Pancreas (tissue), 10 donors: Measurements from ENCODE around the gene CTSE. TPM values are rescaled to one million over a fixed set of nuclear protein-coding genes. Genes with fewer than 3 reads are reported as not detected.

Experiments used
- ATAC-seq, 4 donors: fragments of 200-7000 bp; cut with Tn5 transposase; one replicate each; pipeline versions ENCODE4 v1.8.0 to v1.9.1; 2020; ENCODE audit warnings: mild to moderate bottlenecking in 4 of 4, moderate library complexity in 4 of 4
- DNase-seq, 6 donors: peaks; one replicate each; pipeline ENCODE4 v3.0.0-alpha.2; 2020
- FAIRE-seq: peaks from 2 replicates; lab custom pipeline; 2012; peaks lifted over from hg19 to GRCh38; lab: Jason Lieb, UNC
- H3K27ac ChIP-seq, 4 donors: fragments of 200-600 bp; sonication (generic); 1 replicate in 3 of 4; 2 replicates in 1 of 4; pipeline versions ENCODE4 v1.5.0 to v1.8.0; 2020
- H3K27me3 ChIP-seq, 4 donors: fragments of 200-600 bp; one replicate each; pipeline ENCODE4 v1.8.0; 2021
- H3K36me3 ChIP-seq, 3 donors: fragments of 200-600 bp; sonication (generic) in 1 of 3; one replicate each; pipeline versions ENCODE4 v1.5.0 to v1.8.0; 2020 to 2021
- H3K4me1 ChIP-seq, 3 donors: fragments of 200-600 bp; one replicate each; pipeline ENCODE4 v1.8.0; 2021
- H3K4me3 ChIP-seq, 4 donors: fragments of 200-600 bp; sonication (generic) in 2 of 4; one replicate each; pipeline versions ENCODE4 v1.5.0 to v1.8.0; 2020 to 2021
- H3K9me3 ChIP-seq, 4 donors: fragments of 200-600 bp; one replicate each; pipeline ENCODE4 v1.8.0; 2021
- CTCF ChIP-seq, 4 donors: fragments of 200-600 bp; sonication (generic) in 3 of 4; IDR thresholded peaks; one replicate each; pipeline versions ENCODE4 v1.5.0 to v1.8.0; 2021; ENCODE audit warnings: antibody characterized with exemption in 4 of 4
- WGBS, 2 donors: extraction: QIAGEN DNeasy Blood & Tissue Kit; methylation state at CpG; one replicate each; pipeline ENCODE4 v1.1.7; 2013; 5-methylcytosine and 5-hydroxymethylcytosine counted together
- intact Hi-C, 3 donors: fragments of 100-400 bp; cut with DNase I; formaldehyde crosslinking; loops; one replicate each; pipeline versions ENCODE4 v1.11.1 to v1.14.2; 2022
- polyA plus RNA-seq, 2 donors: library from polyadenylated mRNA; stranded (reverse); fragments of 200-250 nt; gene quantifications; one replicate each; pipeline ENCODE4 v1.2.3, GENCODE V29; 2013
- total RNA-seq, 6 donors: library from RNA; stranded (reverse); fragmentation: NEBNext Ultra II Directional in 4 of 6; extraction: Animal tissue kit (Norgen Biotek cat#: 25700) in 4 of 6; gene quantifications; one replicate each; pipeline versions ENCODE4 v1.2.1 to v1.2.4, GENCODE V29; 2021 to 2023
- donor health status: healthy with polysubstance abuse.
- donor health status: DM: no; HTN: no; CAD: no; lungs with moderate emphysema.
- donor health status: DM: no; HTN: no; CAD: no.
- donor health status: control.
- donor health status: control.
- donor health status: Bipolar disorder and iron deficiency.
- donor health status: DM: yes; HTN: yes; CAD: no.
- donor health status: DM: no; HTN: no; CAD: no.
- donor health status: DM: no; HTN: no; CAD: no.
- donor health status: DM: yes; HTN: yes; CAD: no.

Gene CTSE
- total and polyA plus RNA-seq, 8 donors = 0.51 to 42.4 (median 2.6) TPM

- no peaks in the 10 kb centered on the region for H3K36me3 ChIP-seq
- intact Hi-C loops = no loop called here
- H3K4me3 ChIP-seq = no peak overlapping the region
- no peak overlapping the region for H3K27ac ChIP-seq
- ATAC-seq = no peak
- peaks cover 0 to 10% (median 0%) of the 10 kb centered on the region in 3 donors for H3K4me1 ChIP-seq
- TF ChIP-seq CTCF (IDR thresholded peaks at IDR 0.05) = no peak
- H3K27me3 ChIP-seq = no peaks in the 10 kb centered on the region
- no peak for FAIRE-seq
- no peak for DNase-seq
- WGBS, 2 donors = 86 to 100% methylated on average over 1 of the region's 1 CpG
- H3K9me3 ChIP-seq = no peaks in the 10 kb centered on the region
Measured at GRCh38 chr1:205981257-205981656, 42.4 kb downstream of the CTSE start.

- peak in 1 of 6 donors; percentile 27 for DNase-seq
- no peak for FAIRE-seq
- H3K4me3 ChIP-seq = no peak overlapping the region
- no peaks in the 10 kb centered on the region for H3K36me3 ChIP-seq
- no peaks in the 10 kb centered on the region for H3K9me3 ChIP-seq
- 76 to 85% methylated on average over 3 of the region's 3 CpGs for WGBS, 2 donors
- no peaks in the 10 kb centered on the region for H3K27me3 ChIP-seq
- no peak for ATAC-seq
- H3K27ac ChIP-seq = no peak overlapping the region
- peaks cover 0 to 10% (median 0%) of the 10 kb centered on the region in 3 donors for H3K4me1 ChIP-seq
- no peak for TF ChIP-seq CTCF (IDR thresholded peaks at IDR 0.05)
- intact Hi-C loops = no loop called here
Measured at GRCh38 chr1:205980237-205980870, 43.3 kb downstream of the CTSE start.

GRCh38 chr1:205979301-205979700 is 44.4 kb downstream of the CTSE start:
- WGBS, 2 donors = 76 to 87% methylated on average over 6 of the region's 6 CpGs
- intact Hi-C loops = loop anchor here (5.0 to 10.0 kb wide), 4 partner anchors 54 to 187 kb away; no protein-coding TSS in a partner anchor
- FAIRE-seq (no peak), ATAC-seq (no peak), DNase-seq (no peak)
- Histone ChIP-seq H3K36me3 (no peaks in the 10 kb centered on the region), H3K27ac (no peak overlapping the region), H3K4me1 (peaks cover 0 to 4% (median 0%) of the 10 kb centered on the region in 3 donors), H3K9me3 (no peaks in the 10 kb centered on the region), H3K27me3 (no peaks in the 10 kb centered on the region), H3K4me3 (no peak overlapping the region)
- TF ChIP-seq CTCF (IDR thresholded peaks at IDR 0.05) = no peak

GRCh38 chr1:205978676-205979075 is 45.0 kb downstream of the CTSE start:
- H3K4me3 ChIP-seq = no peak overlapping the region
- peaks cover 0 to under 1% (median 0%) of the 10 kb centered on the region in 3 donors for H3K4me1 ChIP-seq
- no peak for DNase-seq
- H3K27ac ChIP-seq = no peak overlapping the region
- no peaks in the 10 kb centered on the region for H3K9me3 ChIP-seq
- ATAC-seq = no peak
- H3K36me3 ChIP-seq = no peaks in the 10 kb centered on the region
- intact Hi-C loops = loop anchor here (5.0 to 10.0 kb wide), 4 partner anchors 54 to 186 kb away; no protein-coding TSS in a partner anchor
- no peaks in the 10 kb centered on the region for H3K27me3 ChIP-seq
- WGBS, 2 donors = 82 to 84% methylated on average over 7 of the region's 7 CpGs
- TF ChIP-seq CTCF (IDR thresholded peaks at IDR 0.05) = no peak
- FAIRE-seq = no peak

GRCh38 chr1:205977402-205978014 is 46.2 kb downstream of the CTSE start:
- WGBS, 2 donors = 93 to 100% methylated on average over 2 of the region's 2 CpGs
- intact Hi-C loops = loop anchor here (5.0 to 10.0 kb wide), 4 partner anchors 53 to 185 kb away; no protein-coding TSS in a partner anchor
- Histone ChIP-seq H3K36me3 (no peaks in the 10 kb centered on the region), H3K4me3 (no peak overlapping the region), H3K9me3 (no peaks in the 10 kb centered on the region), H3K4me1 (no peaks in the 10 kb centered on the region), H3K27ac (peak overlapping the region in 1 of 4 donors; percentile 34), H3K27me3 (no peaks in the 10 kb centered on the region)
- DNase-seq = peak; percentile 62 to 93 (median 84)
- no peak for FAIRE-seq
- ATAC-seq = peak; percentile 90 to 93 (median 92)
- TF ChIP-seq CTCF (IDR thresholded peaks at IDR 0.05) = peak; percentile 88 to 94 (median 92)
